Measurements from ENCODE around the gene MRPL55.

MRPL55 gene

GRCh38 chr1:228079013-228079412 lies 30.1 kb downstream of the MRPL55 start:
- Histone ChIP-seq H3K4me3 (no peak overlapping the region), H3K27ac (no peak overlapping the region)

GRCh38 chr1:228077565-228078330 lies 31.4 kb downstream of the MRPL55 start:
- Histone ChIP-seq H3K4me3 (no peak overlapping the region), H3K27ac (no peak overlapping the region)

GRCh38 chr1:228076796-228077430 lies 32.2 kb downstream of the MRPL55 start:
- H3K4me3 ChIP-seq, result no peak overlapping the region
- H3K27ac ChIP-seq, result no peak overlapping the region

- Histone ChIP-seq H3K4me3 (no peak overlapping the region), H3K27ac (no peak overlapping the region)
Observed at GRCh38 chr1:228075801-228076271, 33.3 kb downstream of the MRPL55 start.

GRCh38 chr1:228074954-228075730 lies 34.0 kb downstream of the MRPL55 start:
- no peak overlapping the region for H3K27ac ChIP-seq
- H3K4me3 ChIP-seq, result no peak overlapping the region

- no peak overlapping the region for H3K27ac ChIP-seq
- H3K4me3 ChIP-seq, result no peak overlapping the region
Observed at GRCh38 chr1:228073857-228074545, 35.1 kb downstream of the MRPL55 start.

- Histone ChIP-seq H3K4me3 (no peak overlapping the region), H3K27ac (no peak overlapping the region)
Observed at GRCh38 chr1:228073061-228073856, 35.8 kb downstream of the MRPL55 start.

- Histone ChIP-seq H3K4me3 (no peak overlapping the region), H3K27ac (no peak overlapping the region)
Observed at GRCh38 chr1:228072658-228073043, 36.4 kb downstream of the MRPL55 start.

GRCh38 chr1:228071839-228072657 lies 37.1 kb downstream of the MRPL55 start:
- Histone ChIP-seq H3K4me3 (no peak overlapping the region), H3K27ac (no peak overlapping the region)

GRCh38 chr1:228070851-228071250 lies 38.2 kb downstream of the MRPL55 start:
- H3K27ac ChIP-seq, result no peak overlapping the region

GRCh38 chr1:228070173-228070572 lies 38.9 kb downstream of the MRPL55 start:
- no peak overlapping the region for H3K4me3 ChIP-seq
- no peak overlapping the region for H3K27ac ChIP-seq

More at GRCh38 chr1:228070851-228071250, 38.2 kb downstream of the MRPL55 start:
- H3K4me3 ChIP-seq, result no peak overlapping the region

- Histone ChIP-seq H3K4me3 (no peak overlapping the region), H3K27ac (no peak overlapping the region)
Observed at GRCh38 chr1:228068359-228068758, 40.7 kb downstream of the MRPL55 start.

GRCh38 chr1:228066891-228067654 lies 42.0 kb downstream of the MRPL55 start:
- Histone ChIP-seq H3K4me3 (no peak overlapping the region), H3K27ac (no peak overlapping the region)

- no peak overlapping the region for H3K4me3 ChIP-seq
- H3K27ac ChIP-seq, result no peak overlapping the region
Observed at GRCh38 chr1:228066416-228066815, 42.7 kb downstream of the MRPL55 start.

- H3K27ac ChIP-seq, result no peak overlapping the region
- no peak overlapping the region for H3K4me3 ChIP-seq
Observed at GRCh38 chr1:228065543-228066347, 43.4 kb downstream of the MRPL55 start.

GRCh38 chr1:228064741-228065542 lies 44.2 kb downstream of the MRPL55 start:
- no peak overlapping the region for H3K27ac ChIP-seq

More at GRCh38 chr1:228064741-228065542, 44.2 kb downstream of the MRPL55 start:
- H3K4me3 ChIP-seq, result no peak overlapping the region

Measured in skin epidermis (tissue), 12 donors.